ENCODE data around the gene DLG5. TPM values are rescaled to one million over a fixed set of nuclear protein-coding genes. Genes with fewer than 3 reads are reported as not detected.
A peak's percentile ranks its signal among the peaks of the same experiment; 100 is the strongest.

The DLG5 gene
- total and polyA plus RNA-seq, 8 donors: 11.3 to 19.4 (median 13.5) TPM

DNA sequence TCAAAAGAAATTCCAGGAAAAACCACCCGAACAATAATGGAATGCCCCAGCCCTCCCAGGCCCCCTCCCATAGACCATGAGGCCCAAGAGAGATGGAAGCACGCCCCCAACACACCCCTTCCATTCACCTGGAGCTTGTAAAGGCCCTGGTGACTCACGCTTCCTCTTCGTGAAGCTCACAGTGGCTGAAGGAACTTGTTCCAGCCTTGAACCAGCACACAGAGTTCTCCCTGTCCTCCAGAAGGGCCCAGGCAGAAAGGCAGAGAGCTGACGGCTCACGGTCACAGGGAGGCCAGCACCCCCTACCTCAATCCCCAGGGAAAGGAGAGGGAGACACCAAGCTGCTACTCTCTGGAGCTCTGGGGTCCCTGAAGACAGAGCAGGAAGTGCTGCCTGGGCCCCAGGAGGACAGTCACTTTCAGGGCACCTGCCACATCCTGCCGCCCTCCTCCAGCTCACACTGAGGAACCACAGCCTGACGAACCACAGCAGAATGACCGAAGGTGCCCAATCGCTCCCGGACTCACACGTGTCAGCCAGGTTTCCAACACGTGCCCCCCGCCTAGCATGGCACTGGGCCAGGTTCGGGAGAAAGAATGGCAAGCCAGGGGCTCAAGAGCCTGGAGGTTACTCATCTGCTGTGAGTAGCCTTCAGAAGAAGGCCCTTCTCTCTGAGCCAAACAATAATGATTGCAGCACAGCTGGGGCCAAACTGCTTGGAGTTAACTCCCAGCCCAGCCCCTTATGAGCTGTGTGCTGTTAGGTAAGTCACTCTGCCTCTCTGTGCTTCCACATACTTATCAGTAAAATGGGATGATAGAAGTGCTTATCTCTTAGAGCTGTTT is 52.8 kb downstream of the DLG5 start:
- no peaks in the 10 kb centered on the region for H3K9me3 ChIP-seq
- no peak overlapping the region for H3K4me3 ChIP-seq
- H3K27ac ChIP-seq: peak overlapping the region in 2 of 4 donors; percentile 23 to 28
- H3K27me3 ChIP-seq: no peaks in the 10 kb centered on the region
- H3K36me3 ChIP-seq: no peaks in the 10 kb centered on the region
- WGBS, 2 donors: 57 to 59% methylated on average over 15 of the region's 15 CpGs
- peaks cover 0 to 3% (median 0%) of the 10 kb centered on the region in 3 donors for H3K4me1 ChIP-seq
- ATAC-seq (peak; percentile 59 to 68 (median 66)), DNase-seq (peak in 4 of 6 donors; percentile 24 to 79 (median 54)), FAIRE-seq (no peak)
- TF ChIP-seq, protein P1, sequence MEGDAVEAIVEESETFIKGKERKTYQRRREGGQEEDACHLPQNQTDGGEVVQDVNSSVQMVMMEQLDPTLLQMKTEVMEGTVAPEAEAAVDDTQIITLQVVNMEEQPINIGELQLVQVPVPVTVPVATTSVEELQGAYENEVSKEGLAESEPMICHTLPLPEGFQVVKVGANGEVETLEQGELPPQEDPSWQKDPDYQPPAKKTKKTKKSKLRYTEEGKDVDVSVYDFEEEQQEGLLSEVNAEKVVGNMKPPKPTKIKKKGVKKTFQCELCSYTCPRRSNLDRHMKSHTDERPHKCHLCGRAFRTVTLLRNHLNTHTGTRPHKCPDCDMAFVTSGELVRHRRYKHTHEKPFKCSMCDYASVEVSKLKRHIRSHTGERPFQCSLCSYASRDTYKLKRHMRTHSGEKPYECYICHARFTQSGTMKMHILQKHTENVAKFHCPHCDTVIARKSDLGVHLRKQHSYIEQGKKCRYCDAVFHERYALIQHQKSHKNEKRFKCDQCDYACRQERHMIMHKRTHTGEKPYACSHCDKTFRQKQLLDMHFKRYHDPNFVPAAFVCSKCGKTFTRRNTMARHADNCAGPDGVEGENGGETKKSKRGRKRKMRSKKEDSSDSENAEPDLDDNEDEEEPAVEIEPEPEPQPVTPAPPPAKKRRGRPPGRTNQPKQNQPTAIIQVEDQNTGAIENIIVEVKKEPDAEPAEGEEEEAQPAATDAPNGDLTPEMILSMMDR (IDR thresholded peaks at IDR 0.05): no peak
- intact Hi-C loops (cut with DNase I): no loop called here

DNA sequence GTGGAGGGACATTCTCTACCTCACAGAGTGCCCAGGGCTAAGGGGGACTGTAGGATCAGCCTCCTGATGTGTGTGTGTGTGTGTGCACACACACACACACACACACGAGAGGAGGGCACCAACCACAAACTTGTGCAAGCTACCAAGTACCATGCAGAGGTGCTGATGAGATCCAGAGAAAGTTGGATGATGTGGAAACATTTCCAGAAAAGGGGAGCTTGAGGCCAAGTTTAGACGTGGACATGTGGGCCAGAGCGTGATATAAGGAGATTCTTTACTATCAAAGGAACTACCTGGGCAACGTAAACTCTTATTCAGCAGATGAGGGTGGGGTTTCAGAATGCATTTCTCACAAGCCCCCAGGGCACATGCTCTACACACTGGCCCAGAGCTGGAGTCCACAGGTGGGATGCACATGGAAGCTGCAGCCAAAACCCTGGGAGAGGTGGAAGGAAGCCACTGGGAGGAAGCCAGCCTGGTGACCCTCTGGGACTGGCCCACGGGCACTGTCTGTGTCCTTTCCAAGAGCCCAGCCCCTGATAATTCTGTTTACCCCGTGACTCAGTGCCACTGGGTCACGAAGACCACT is 53.5 kb downstream of the DLG5 start:
- H3K4me3 ChIP-seq: no peak overlapping the region
- peaks cover 0 to 3% (median 0%) of the 10 kb centered on the region in 3 donors for H3K4me1 ChIP-seq
- H3K27ac ChIP-seq: peak overlapping the region in 2 of 4 donors; percentile 23 to 28
- 92% methylated on average over 7 of the region's 7 CpGs for WGBS, 2 donors
- no peaks in the 10 kb centered on the region for H3K9me3 ChIP-seq
- H3K36me3 ChIP-seq: no peaks in the 10 kb centered on the region
- FAIRE-seq (no peak), ATAC-seq (no peak), DNase-seq (no peak)
- intact Hi-C loops (cut with DNase I): no loop called here
- no peaks in the 10 kb centered on the region for H3K27me3 ChIP-seq
- TF ChIP-seq, protein P1 (IDR thresholded peaks at IDR 0.05): no peak

DNA sequence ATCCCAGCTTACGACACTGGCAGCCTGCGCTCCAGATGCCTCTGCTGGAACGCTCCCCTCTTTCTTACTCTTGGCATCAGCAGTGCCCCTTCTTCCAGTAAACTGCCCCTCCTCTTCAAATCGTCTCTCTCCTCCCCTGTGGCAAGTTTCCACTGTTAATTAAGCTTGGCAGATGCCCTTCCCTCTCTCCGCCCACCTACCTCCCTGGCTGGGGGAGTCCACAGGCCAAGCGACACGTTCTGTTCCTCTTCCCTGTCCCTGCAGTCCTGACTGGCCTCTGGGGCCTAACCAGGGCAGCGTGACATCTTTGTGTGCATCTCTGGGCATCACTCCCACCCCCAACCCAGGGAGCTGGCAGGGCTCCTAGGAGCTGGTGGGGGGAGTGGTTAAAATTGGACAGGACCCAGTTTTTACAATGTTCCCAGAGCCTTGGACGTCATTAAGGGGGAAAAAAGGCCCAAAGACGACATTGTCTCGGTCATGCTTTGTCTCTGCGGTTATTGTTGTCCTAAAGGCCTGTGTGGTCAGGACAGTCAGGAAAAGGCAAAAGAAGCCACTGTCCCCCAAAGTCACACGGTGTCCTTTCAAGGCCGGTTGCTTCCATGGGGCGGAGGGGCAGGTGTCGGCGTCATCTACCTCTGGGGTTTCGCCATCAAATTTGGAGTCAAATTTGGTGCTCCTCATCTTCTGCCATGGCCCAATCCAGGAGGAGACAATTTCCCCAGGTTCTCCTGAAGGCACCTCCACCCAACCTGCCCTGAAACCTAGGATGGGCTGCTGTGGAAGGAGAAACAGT is 54.2 kb downstream of the DLG5 start:
- no peaks in the 10 kb centered on the region for H3K27me3 ChIP-seq
- no peak overlapping the region for H3K27ac ChIP-seq
- H3K4me3 ChIP-seq: no peak overlapping the region
- ATAC-seq (no peak), FAIRE-seq (no peak), DNase-seq (no peak)
- peaks cover 0 to 3% (median 0%) of the 10 kb centered on the region in 3 donors for H3K4me1 ChIP-seq
- intact Hi-C loops (cut with DNase I): no loop called here
- TF ChIP-seq, protein P1 (IDR thresholded peaks at IDR 0.05): no peak
- no peaks in the 10 kb centered on the region for H3K36me3 ChIP-seq
- WGBS, 2 donors: 84 to 88% methylated on average over 18 of the region's 18 CpGs
- no peaks in the 10 kb centered on the region for H3K9me3 ChIP-seq

DNA sequence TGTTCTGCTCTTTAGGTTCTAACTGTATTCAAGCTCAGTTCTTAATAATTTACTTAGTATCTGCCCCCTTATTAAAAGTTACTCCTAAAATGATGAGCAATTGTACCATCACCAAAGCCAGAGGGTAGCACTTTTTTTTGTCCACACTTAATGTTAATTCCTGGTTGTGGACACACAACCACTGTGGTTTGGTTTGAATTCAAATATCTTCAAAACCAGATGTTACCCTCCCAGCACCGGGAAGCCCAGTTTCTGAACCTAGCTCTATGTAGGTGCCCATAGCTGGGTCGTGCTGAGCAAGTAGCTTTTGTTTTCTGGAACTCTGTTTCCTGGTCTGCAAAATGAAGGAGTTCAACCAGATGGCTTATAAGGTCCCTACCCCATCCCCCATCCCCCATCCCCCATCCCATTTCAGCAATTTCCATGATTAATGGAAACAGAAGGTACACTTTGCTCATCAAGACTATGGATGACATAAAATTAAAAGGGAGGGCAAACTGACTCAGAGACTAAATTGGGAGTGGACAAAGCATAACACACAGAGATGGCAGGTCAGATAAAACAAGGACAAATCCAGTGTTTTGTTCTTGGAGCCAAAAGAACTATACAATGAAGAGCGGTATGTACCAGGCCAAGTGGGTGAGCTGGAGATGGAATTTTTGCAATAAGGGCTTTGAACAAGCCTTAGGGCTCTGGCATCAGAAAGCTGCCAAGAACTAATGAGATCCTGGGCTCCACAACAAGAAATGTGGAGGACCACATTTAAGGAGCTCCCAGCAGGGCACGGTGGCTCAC is 56.7 kb downstream of the DLG5 start:
- no peaks in the 10 kb centered on the region for H3K9me3 ChIP-seq
- no peak overlapping the region for H3K4me3 ChIP-seq
- peaks cover 0 to 3% (median 0%) of the 10 kb centered on the region in 3 donors for H3K4me1 ChIP-seq
- peaks cover 0 to 4% (median 0%) of the 10 kb centered on the region in 3 donors for H3K36me3 ChIP-seq
- ATAC-seq (no peak), FAIRE-seq (no peak), DNase-seq (no peak)
- no peaks in the 10 kb centered on the region for H3K27me3 ChIP-seq
- intact Hi-C loops (cut with DNase I): no loop called here
- TF ChIP-seq, protein P1 (IDR thresholded peaks at IDR 0.05): no peak
- WGBS, 2 donors: 89 to 90% methylated on average over 4 of the region's 4 CpGs
- no peak overlapping the region for H3K27ac ChIP-seq

Measured in pancreas (tissue), 10 donors.